Ishikawa (cell line): Measurements from ENCODE around the gene CPD.

Source experiments
- CEBPB ChIP-seq: IDR thresholded peaks from 2 replicates; pipeline ENCODE4 v1.6.1; 2012
- CREB1 ChIP-seq: IDR thresholded peaks from 2 replicates; pipeline ENCODE4 v1.6.1; 2012; ENCODE audit warnings: low read depth
- EGR1 ChIP-seq: IDR thresholded peaks from 2 replicates; pipeline ENCODE4 v1.6.1; 2012
- EP300 ChIP-seq: IDR thresholded peaks from 2 replicates; pipeline ENCODE4 v1.6.1; 2012; ENCODE audit warnings: borderline replicate concordance
- FOXM1 ChIP-seq: IDR thresholded peaks from 2 replicates; pipeline ENCODE4 v1.6.1; 2012; ENCODE audit warnings: low read depth, borderline replicate concordance
- MAX ChIP-seq: IDR thresholded peaks from 2 replicates; pipeline ENCODE4 v1.6.1; 2012
- NFIC ChIP-seq: IDR thresholded peaks from 2 replicates; pipeline ENCODE4 v1.6.1; 2012
- RAD21 ChIP-seq: IDR thresholded peaks from 2 replicates; pipeline ENCODE4 v1.6.1; 2012; ENCODE audit warnings: low read depth
- REST ChIP-seq: IDR thresholded peaks from 2 replicates; pipeline ENCODE4 v1.6.1; 2012; ENCODE audit warnings: low read depth, mild to moderate bottlenecking
- TAF1 ChIP-seq: IDR thresholded peaks from 2 replicates; pipeline ENCODE4 v1.6.1; 2012; ENCODE audit warnings: low read depth, mild to moderate bottlenecking
- TCF12 ChIP-seq: IDR thresholded peaks from 2 replicates; pipeline ENCODE4 v1.6.1; 2012; ENCODE audit warnings: low read depth
- TEAD4 ChIP-seq: IDR thresholded peaks from 2 replicates; pipeline ENCODE4 v1.6.1; 2012
- USF1 ChIP-seq: IDR thresholded peaks from 2 replicates; pipeline ENCODE4 v1.6.1; 2012
- YY1 ChIP-seq: IDR thresholded peaks from 2 replicates; pipeline ENCODE4 v1.6.1; 2012; ENCODE audit warnings: low read depth
- ZBTB7A ChIP-seq: IDR thresholded peaks from 2 replicates; pipeline ENCODE4 v1.6.1; 2012; ENCODE audit warnings: low read depth

CPD gene

GRCh38 chr17:30360086-30360808 lies 18.5 kb upstream of the CPD start:
- TF ChIP-seq YY1 (no peak), ZBTB7A (no peak), MAX (no peak), EGR1 (no peak), CEBPB (no peak), CREB1 (no peak), USF1 (no peak), TCF12 (no peak), NFIC (no peak), REST (no peak), TEAD4 (no peak), FOXM1 (no peak), EP300 (no peak), RAD21 (no peak), TAF1 (no peak)

GRCh38 chr17:30361766-30362279 lies 16.9 kb upstream of the CPD start:
- TF ChIP-seq ZBTB7A (no peak), YY1 (no peak), REST (no peak), CEBPB (no peak), TEAD4 (no peak), CREB1 (no peak), USF1 (no peak)

- TF ChIP-seq FOXM1 = no peak
- no peak for TF ChIP-seq NFIC
- TF ChIP-seq RAD21 = no peak
- no peak for TF ChIP-seq YY1
- no peak for TF ChIP-seq TEAD4
- TF ChIP-seq TCF12 = peak; percentile 37; the same call in 1 of the 2 replicates
- peak; percentile 77 for TF ChIP-seq EGR1
- TF ChIP-seq TAF1 = no peak
- TF ChIP-seq REST = no peak
- TF ChIP-seq MAX = peak; percentile 54; the same call in 1 of the 2 replicates
- no peak for TF ChIP-seq ZBTB7A
- TF ChIP-seq CEBPB = peak; percentile 73
- no peak for TF ChIP-seq USF1
- no peak for TF ChIP-seq EP300
- TF ChIP-seq CREB1 = no peak
Observed at GRCh38 chr17:30363715-30364202, 15.0 kb upstream of the CPD start.

- no peak for TF ChIP-seq FOXM1
- TF ChIP-seq CEBPB = no peak
- TF ChIP-seq TCF12 = no peak
- no peak for TF ChIP-seq EP300
- no peak for TF ChIP-seq EGR1
- TF ChIP-seq MAX = no peak
- no peak for TF ChIP-seq TEAD4
- no peak for TF ChIP-seq YY1
- no peak for TF ChIP-seq RAD21
- no peak for TF ChIP-seq NFIC
- TF ChIP-seq USF1 = no peak
- TF ChIP-seq REST = no peak
- TF ChIP-seq CREB1 = no peak
- TF ChIP-seq TAF1 = no peak
- TF ChIP-seq ZBTB7A = no peak
Observed at GRCh38 chr17:30366536-30366935, 12.2 kb upstream of the CPD start.
